ENCODE measurements around the gene TRIM72.
"Not testable (repeated sequence)": the region's sequence is repeated elsewhere in the genome, so short reads cannot be mapped to it uniquely, and the experiment has no call there.

Gene TRIM72

GRCh38 chr16:31191697-31192428, 22.1 kb upstream of the TRIM72 start:
- no peak for DNase-seq

DNA sequence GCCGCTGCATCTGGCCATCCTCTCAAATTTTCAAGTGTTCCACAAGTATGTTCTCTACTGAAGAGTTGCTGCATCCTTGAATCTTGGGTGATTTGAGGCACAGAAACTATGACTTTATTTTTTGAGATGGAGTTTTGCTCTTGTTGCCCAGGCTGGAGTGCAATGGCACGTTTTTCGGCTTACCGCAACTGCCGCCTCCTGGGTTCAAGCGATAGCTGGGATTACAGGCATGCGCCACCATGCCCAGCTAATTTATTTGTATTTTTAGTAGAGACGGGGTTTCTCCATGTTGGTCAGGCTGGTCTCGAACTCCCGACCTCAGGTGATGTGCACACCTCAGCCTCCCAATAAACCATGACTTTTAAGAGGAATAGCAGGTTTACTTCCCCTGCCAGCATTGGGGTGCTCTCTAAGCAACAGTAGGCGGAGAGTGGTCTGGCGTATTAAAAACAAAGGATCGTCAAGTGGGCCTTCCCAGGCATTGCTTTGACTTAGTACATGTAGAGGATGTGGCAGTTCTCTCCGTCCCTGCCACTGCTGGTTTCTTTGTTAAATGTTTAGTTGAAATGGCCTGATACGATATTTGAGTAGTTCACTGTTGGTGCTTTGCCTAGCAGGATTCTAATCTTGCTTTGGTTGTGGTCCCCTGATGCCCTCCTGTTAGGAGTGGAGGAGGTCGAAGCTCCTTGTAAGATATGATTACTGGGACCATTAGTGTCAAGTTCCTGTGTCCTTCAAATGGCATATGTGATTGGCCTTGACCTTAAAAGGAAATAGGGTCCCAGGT, 20.9 kb upstream of the TRIM72 start:
- no peak for DNase-seq

DNA sequence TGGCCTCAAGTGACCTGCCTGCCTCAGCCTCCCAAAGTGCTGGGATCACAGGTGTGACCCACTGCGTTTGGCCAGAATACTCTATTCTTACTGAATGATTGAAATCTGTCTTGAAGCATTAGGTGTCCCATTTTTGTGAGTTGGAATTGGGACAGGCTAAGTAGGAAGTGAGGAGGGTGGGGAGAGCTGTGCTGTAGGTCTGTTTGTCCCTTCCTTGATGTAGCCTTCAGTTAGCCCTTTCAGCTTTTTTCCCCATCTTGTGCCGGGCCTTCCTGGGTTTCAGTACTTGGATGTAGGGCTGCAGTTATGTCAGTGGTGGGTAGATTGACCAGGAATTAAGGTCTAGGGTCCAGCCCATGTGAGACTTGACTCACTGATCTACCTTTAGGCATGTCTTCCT, 20.0 kb upstream of the TRIM72 start:
- DNase-seq: no peak

DNA sequence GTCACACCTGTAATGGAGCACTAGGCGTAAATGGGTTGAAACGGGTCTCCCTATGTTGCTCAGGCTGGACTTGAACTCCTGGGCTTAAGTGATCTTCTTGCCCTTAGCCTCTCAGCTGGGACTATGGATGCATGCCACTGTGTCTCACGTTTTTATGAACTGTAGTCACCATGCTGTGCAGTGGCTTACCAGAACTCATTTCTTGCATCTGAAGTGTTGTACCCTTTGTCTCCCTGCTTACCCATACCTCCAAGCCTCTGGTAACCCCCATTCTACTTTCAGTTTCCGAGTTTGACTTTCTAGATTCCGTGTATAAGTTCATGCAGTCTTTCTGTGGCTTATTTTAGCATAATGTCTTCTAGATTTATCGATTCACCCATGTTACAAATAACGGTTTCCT, 19.0 kb upstream of the TRIM72 start:
- DNase-seq: no peak

GRCh38 chr16:31195861-31196260, 18.1 kb upstream of the TRIM72 start:
- DNase-seq: not testable (repeated sequence)

- no peak for DNase-seq
Measured at GRCh38 chr16:31196324-31197088, 17.4 kb upstream of the TRIM72 start.

- DNase-seq: no peak
Measured at GRCh38 chr16:31198207-31198882, 15.6 kb upstream of the TRIM72 start.

GRCh38 chr16:31199430-31200041, 14.4 kb upstream of the TRIM72 start:
- no peak for DNase-seq

DNA sequence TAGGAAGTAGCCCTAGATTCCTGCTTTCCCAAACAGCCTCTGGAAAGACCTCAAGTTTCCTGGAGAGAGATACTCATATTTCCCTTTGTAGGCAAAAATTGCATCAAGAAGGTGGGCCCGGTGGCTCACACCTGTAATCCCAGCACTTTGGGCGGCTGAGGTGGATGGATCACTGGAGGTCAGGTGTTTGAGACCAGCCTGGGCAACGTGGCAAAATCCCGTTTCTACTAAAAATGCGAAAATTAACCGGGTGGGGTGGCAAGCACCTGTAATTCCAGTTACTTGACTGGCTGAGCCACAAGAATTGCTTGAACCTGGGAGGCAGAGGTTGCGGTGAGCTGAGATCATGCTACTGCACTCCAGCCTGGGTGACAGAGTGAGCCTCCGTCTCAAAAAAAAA, 13.8 kb upstream of the TRIM72 start:
- DNase-seq: not testable (repeated sequence)

DNA sequence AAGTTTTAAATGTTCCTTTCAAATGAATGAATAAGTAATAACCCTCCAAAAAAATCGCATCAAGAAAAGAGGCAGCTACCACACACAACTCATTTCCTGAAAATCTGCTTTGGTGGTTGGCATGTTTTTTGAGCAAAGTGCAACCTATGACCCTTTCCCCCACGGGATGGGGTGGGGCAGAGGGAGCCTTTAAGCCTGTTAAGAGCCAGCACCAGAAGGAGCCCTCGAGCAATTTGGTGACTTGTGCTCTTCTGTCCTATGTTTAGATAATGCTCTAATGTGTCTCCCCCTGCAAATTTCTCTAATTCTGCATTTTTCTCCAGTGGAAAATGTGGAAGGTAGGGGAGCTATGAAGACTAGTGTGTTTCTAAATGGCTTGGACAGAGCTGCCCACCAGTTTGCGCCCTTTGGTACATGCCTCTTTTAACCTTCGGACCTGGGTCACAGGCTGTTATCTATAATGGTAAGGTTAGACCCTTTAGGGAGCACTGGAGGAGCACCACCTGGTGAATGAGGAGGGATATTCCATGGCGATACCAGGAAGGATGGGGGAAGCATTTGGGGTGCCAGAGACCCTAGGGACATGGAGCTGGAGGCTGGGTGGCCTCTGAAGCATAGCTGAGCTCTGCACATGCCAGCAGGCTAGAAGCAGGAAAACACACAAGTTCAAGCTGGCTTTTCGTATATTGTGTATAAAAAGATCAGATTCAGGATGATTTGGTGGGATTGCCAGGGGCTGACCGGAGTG, 12.9 kb upstream of the TRIM72 start:
- DNase-seq: no peak

DNA sequence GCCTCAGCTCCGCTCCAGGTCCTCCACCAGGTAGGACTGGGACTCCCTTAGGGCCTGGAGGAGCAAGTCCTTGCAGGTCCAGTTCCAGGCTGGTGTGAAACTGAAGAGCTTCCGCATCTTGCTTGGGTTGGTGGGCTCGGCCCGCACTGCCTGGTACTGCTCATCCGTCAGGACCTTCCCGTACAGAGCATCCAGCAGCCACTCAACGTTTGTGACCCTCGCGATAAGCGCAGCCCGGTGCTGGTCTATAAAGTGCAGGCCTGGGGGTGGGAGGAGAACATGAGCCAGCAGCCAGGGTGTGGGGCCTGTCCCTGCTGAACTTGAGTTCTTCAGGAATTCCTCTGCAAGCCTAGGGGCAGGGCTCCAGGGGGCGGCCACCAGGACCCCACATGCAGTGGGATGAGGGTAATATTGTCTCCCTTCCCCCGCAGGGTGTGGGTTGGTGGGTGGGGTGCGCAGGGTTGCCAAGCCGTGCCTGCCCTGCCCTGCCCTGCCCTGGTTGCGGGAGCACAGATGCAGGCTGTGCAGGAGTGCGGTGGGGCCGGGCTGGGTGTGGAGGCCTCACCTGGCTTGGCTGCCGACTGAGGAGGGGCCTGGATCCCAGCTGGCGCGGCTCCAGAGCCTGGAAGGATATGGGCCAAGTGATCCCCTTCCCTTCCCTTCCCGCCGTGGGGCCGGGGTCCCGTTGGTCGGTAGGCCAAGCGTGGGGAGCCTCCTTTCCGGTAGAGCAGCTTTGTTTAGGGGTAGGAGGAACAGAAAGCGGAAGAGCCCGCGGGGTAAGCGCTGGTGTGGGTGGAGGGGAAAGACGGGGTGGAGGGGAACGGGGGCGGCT, 12.1 kb upstream of the TRIM72 start:
- DNase-seq: no peak

GRCh38 chr16:31202414-31203375, 11.2 kb upstream of the TRIM72 start, which contains the start of gene PYCARD:
TSS of gene PYCARD (minus strand) at chr16:31202760. CDS start at chr16:31202690, 70 bp downstream.
- DNase-seq: no peak

GRCh38 chr16:31204871-31205666, 8.8 kb upstream of the TRIM72 start:
- no peak for DNase-seq

GRCh38 chr16:31206776-31207175, 7.1 kb upstream of the TRIM72 start:
- no peak for DNase-seq

GRCh38 chr16:31213342-31213741, 577 bp upstream of the TRIM72 start:
- DNase-seq: no peak

DNA sequence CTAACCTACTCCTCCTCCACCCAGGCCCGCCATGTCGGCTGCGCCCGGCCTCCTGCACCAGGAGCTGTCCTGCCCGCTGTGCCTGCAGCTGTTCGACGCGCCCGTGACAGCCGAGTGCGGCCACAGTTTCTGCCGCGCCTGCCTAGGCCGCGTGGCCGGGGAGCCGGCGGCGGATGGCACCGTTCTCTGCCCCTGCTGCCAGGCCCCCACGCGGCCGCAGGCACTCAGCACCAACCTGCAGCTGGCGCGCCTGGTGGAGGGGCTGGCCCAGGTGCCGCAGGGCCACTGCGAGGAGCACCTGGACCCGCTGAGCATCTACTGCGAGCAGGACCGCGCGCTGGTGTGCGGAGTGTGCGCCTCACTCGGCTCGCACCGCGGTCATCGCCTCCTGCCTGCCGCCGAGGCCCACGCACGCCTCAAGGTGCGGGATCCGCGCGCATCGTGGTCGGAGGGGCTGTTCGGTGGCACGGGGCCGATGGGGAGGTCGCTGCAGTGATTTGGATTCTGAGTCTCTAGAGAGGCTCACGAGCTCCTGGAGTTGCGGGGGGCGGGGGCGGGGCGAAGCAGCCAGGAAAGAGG, 878 bp downstream of the TRIM72 start:
- DNase-seq: no peak

DNA sequence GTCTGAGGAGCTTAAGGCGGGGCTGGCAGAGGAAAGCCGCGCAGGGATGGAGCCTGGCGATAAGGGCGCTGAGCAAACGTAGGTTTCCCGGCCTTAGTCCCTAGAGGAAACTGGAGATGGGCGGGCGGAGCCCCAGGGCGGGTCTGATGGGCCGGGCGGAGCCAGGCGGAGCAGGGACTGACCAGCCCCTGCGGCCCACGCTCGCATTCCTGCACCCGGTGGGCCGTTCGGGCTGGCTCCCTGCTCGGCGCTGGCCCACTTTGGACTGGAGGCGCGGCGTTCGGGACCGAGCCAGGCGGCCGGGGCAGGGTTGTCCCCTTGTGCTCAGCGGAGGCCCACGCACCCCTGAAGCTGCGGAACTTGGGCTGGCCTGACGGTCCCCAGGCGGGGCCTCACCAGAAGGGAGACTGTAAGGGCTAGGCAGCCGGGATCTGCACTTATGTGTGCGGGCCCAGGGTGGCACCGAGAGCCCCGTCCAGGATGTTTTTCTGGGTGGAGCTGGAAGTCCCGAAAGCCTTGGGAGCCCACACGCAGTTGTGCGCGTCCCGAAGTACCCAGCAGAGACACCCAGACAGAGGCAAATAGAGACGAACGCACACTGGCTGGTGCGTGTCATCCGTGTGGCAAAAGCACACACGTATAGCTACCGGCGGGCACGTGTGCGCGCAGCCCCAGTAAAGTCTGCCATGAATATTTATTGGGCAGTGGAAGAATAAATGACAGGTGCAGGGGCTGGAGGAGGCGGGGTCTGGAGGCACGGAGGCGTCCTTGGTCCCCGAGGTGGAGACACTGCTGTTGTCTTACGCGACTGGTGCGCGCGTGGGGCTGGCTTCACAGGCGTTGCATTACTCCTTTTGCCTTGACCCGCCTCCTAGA, 1.6 kb downstream of the TRIM72 start:
- DNase-seq: no peak
